Activated naive CD8-positive, alpha-beta T cell treated with anti-CD3 and anti-CD28 coated beads for 36 hours (primary cell): ENCODE data around the gene SH3PXD2B. TPM values are rescaled to one million over a fixed set of nuclear protein-coding genes. Genes with fewer than 3 reads are reported as not detected.
"Not testable (repeated sequence)": the region's sequence is repeated elsewhere in the genome, so short reads cannot be mapped to it uniquely, and the experiment has no call there.

Experiments
- DNase-seq: peaks from one replicate; pipeline ENCODE4 v3.0.0; 2021
- H3K27ac Mint-ChIP-seq: one replicate; pipeline ENCODE4 v1.8.0; 2022; ENCODE audit warnings: mild to moderate bottlenecking, moderate library complexity, mixed read lengths
- H3K27me3 Mint-ChIP-seq: one replicate; pipeline ENCODE4 v1.8.0; 2022; ENCODE audit warnings: mild to moderate bottlenecking, mixed read lengths
- H3K36me3 Mint-ChIP-seq: one replicate; pipeline ENCODE4 v1.8.0; 2021; ENCODE audit warnings: mild to moderate bottlenecking, mixed read lengths
- H3K4me1 Mint-ChIP-seq: one replicate; pipeline ENCODE4 v1.8.0; 2021; ENCODE audit warnings: mixed read lengths
- H3K4me3 Mint-ChIP-seq: one replicate; pipeline ENCODE4 v1.8.0; 2022; ENCODE audit warnings: mild to moderate bottlenecking, moderate library complexity, mixed read lengths
- H3K9me3 Mint-ChIP-seq: one replicate; pipeline ENCODE4 v1.8.0; 2022; ENCODE audit warnings: mixed read lengths
- total RNA-seq, 2 experiments: library from RNA; stranded (reverse); gene quantifications; one replicate each; pipeline ENCODE4 v1.2.3, GENCODE V29; 2021

The SH3PXD2B gene
- total RNA-seq, 2 experiments from 2014 or later = 0.80 to 0.84 TPM

- Mint-ChIP-seq H3K4me1 (no peaks in the 10 kb centered on the region), H3K27ac (no peak overlapping the region), H3K9me3 (no peaks in the 10 kb centered on the region), H3K4me3 (no peak overlapping the region), H3K27me3 (no peaks in the 10 kb centered on the region), H3K36me3 (no peaks in the 10 kb centered on the region)
- DNase-seq = no peak
Measured at GRCh38 chr5:172351240-172351778, 103.0 kb downstream of the SH3PXD2B start.

GRCh38 chr5:172350212-172351181, 103.8 kb downstream of the SH3PXD2B start:
- H3K9me3 Mint-ChIP-seq = no peaks in the 10 kb centered on the region

GRCh38 chr5:172348733-172349132, 105.6 kb downstream of the SH3PXD2B start:
- not testable (repeated sequence) for H3K9me3 Mint-ChIP-seq, H3K4me3 Mint-ChIP-seq, H3K27me3 Mint-ChIP-seq, H3K4me1 Mint-ChIP-seq, H3K36me3 Mint-ChIP-seq, DNase-seq, H3K27ac Mint-ChIP-seq

More at GRCh38 chr5:172350212-172351181, 103.8 kb downstream of the SH3PXD2B start:
- Mint-ChIP-seq H3K4me3 (no peak overlapping the region), H3K36me3 (no peaks in the 10 kb centered on the region), H3K27me3 (no peaks in the 10 kb centered on the region), H3K27ac (no peak overlapping the region), H3K4me1 (no peaks in the 10 kb centered on the region)
- DNase-seq = no peak

- Mint-ChIP-seq H3K27ac (no peak overlapping the region), H3K4me3 (no peak overlapping the region), H3K9me3 (no peaks in the 10 kb centered on the region), H3K27me3 (no peaks in the 10 kb centered on the region), H3K36me3 (no peaks in the 10 kb centered on the region), H3K4me1 (no peaks in the 10 kb centered on the region)
- no peak for DNase-seq
Measured at GRCh38 chr5:172348084-172348483, 106.2 kb downstream of the SH3PXD2B start.

- no peak for DNase-seq
- Mint-ChIP-seq H3K27ac (no peak overlapping the region), H3K27me3 (no peaks in the 10 kb centered on the region), H3K9me3 (no peaks in the 10 kb centered on the region), H3K4me3 (no peak overlapping the region), H3K36me3 (no peaks in the 10 kb centered on the region), H3K4me1 (no peaks in the 10 kb centered on the region)
Measured at GRCh38 chr5:172347496-172348052, 106.8 kb downstream of the SH3PXD2B start.

- Mint-ChIP-seq H3K36me3 (no peaks in the 10 kb centered on the region), H3K27ac (no peak overlapping the region), H3K4me3 (no peak overlapping the region), H3K4me1 (no peaks in the 10 kb centered on the region), H3K9me3 (no peaks in the 10 kb centered on the region), H3K27me3 (no peaks in the 10 kb centered on the region)
- DNase-seq = no peak
Measured at GRCh38 chr5:172345881-172346280, 108.4 kb downstream of the SH3PXD2B start.

- H3K4me1 Mint-ChIP-seq = no peaks in the 10 kb centered on the region
- no peak for DNase-seq
- H3K9me3 Mint-ChIP-seq = no peaks in the 10 kb centered on the region
- H3K36me3 Mint-ChIP-seq = no peaks in the 10 kb centered on the region
- no peak overlapping the region for H3K27ac Mint-ChIP-seq
- H3K27me3 Mint-ChIP-seq = no peaks in the 10 kb centered on the region
- H3K4me3 Mint-ChIP-seq = no peak overlapping the region
Measured at GRCh38 chr5:172344855-172345409, 109.4 kb downstream of the SH3PXD2B start.

- Mint-ChIP-seq H3K27ac (no peak overlapping the region), H3K4me3 (no peak overlapping the region), H3K36me3 (no peaks in the 10 kb centered on the region), H3K9me3 (no peaks in the 10 kb centered on the region), H3K27me3 (no peaks in the 10 kb centered on the region), H3K4me1 (no peaks in the 10 kb centered on the region)
- no peak for DNase-seq
Measured at GRCh38 chr5:172343741-172344140, 110.6 kb downstream of the SH3PXD2B start.

GRCh38 chr5:172342918-172343317, 111.4 kb downstream of the SH3PXD2B start:
- no peak for DNase-seq
- H3K27me3 Mint-ChIP-seq = no peaks in the 10 kb centered on the region

GRCh38 chr5:172339264-172340180, 114.8 kb downstream of the SH3PXD2B start:
- Mint-ChIP-seq H3K4me3 (no peak overlapping the region), H3K27me3 (no peaks in the 10 kb centered on the region), H3K9me3 (no peaks in the 10 kb centered on the region), H3K27ac (no peak overlapping the region), H3K4me1 (no peaks in the 10 kb centered on the region), H3K36me3 (no peaks in the 10 kb centered on the region)
- DNase-seq = no peak

More at GRCh38 chr5:172342918-172343317, 111.4 kb downstream of the SH3PXD2B start:
- Mint-ChIP-seq H3K9me3 (no peaks in the 10 kb centered on the region), H3K36me3 (no peaks in the 10 kb centered on the region), H3K4me3 (no peak overlapping the region), H3K27ac (no peak overlapping the region), H3K4me1 (no peaks in the 10 kb centered on the region)

GRCh38 chr5:172336676-172337285, 117.5 kb downstream of the SH3PXD2B start:
- H3K4me3 Mint-ChIP-seq = no peak overlapping the region
- DNase-seq = no peak
- H3K4me1 Mint-ChIP-seq = no peaks in the 10 kb centered on the region
- no peaks in the 10 kb centered on the region for H3K36me3 Mint-ChIP-seq
- no peaks in the 10 kb centered on the region for H3K27me3 Mint-ChIP-seq
- no peak overlapping the region for H3K27ac Mint-ChIP-seq
- no peaks in the 10 kb centered on the region for H3K9me3 Mint-ChIP-seq

GRCh38 chr5:172336264-172336663, 118.1 kb downstream of the SH3PXD2B start:
- Mint-ChIP-seq H3K27me3 (no peaks in the 10 kb centered on the region), H3K36me3 (no peaks in the 10 kb centered on the region), H3K9me3 (no peaks in the 10 kb centered on the region), H3K4me3 (no peak overlapping the region), H3K4me1 (no peaks in the 10 kb centered on the region), H3K27ac (no peak overlapping the region)
- DNase-seq = no peak

- H3K36me3 Mint-ChIP-seq = no peaks in the 10 kb centered on the region
- no peaks in the 10 kb centered on the region for H3K4me1 Mint-ChIP-seq
- DNase-seq = no peak
- no peak overlapping the region for H3K4me3 Mint-ChIP-seq
- H3K27me3 Mint-ChIP-seq = no peaks in the 10 kb centered on the region
- H3K9me3 Mint-ChIP-seq = no peaks in the 10 kb centered on the region
- H3K27ac Mint-ChIP-seq = no peak overlapping the region
Measured at GRCh38 chr5:172335721-172336120, 118.6 kb downstream of the SH3PXD2B start.

- no peaks in the 10 kb centered on the region for H3K27me3 Mint-ChIP-seq
- no peak overlapping the region for H3K27ac Mint-ChIP-seq
- DNase-seq = no peak
- no peaks in the 10 kb centered on the region for H3K36me3 Mint-ChIP-seq
- H3K4me3 Mint-ChIP-seq = no peak overlapping the region
- H3K9me3 Mint-ChIP-seq = no peaks in the 10 kb centered on the region
- no peaks in the 10 kb centered on the region for H3K4me1 Mint-ChIP-seq
Measured at GRCh38 chr5:172334641-172335040, 119.7 kb downstream of the SH3PXD2B start.
